Mucosa of descending colon (tissue), 3 donors: Measurements from ENCODE around the gene ZNF236. TPM values are rescaled to one million over a fixed set of nuclear protein-coding genes. Genes with fewer than 3 reads are reported as not detected.

Experiments
- ATAC-seq: fragments of 200-7000 bp; cut with Tn5 transposase; one replicate; pipeline ENCODE4 v1.9.1; 2020; ENCODE audit warnings: mild to moderate bottlenecking, moderate library complexity
- DNase-seq, 3 donors: peaks; one replicate each; pipeline ENCODE4 v3.0.0-alpha.2; 2020
- H3K36me3 ChIP-seq: fragments of 200-600 bp; one replicate; pipeline ENCODE4 v1.8.0; 2021; ENCODE audit warnings: low read depth, mild to moderate bottlenecking
- H3K4me1 ChIP-seq: fragments of 200-600 bp; one replicate; pipeline ENCODE4 v1.8.0; 2021; ENCODE audit warnings: low read depth, mild to moderate bottlenecking
- H3K4me3 ChIP-seq: fragments of 200-600 bp; one replicate; pipeline ENCODE4 v1.8.0; 2021; ENCODE audit warnings: mild to moderate bottlenecking
- H3K9me3 ChIP-seq: fragments of 200-600 bp; one replicate; pipeline ENCODE4 v1.8.0; 2021; ENCODE audit warnings: mild to moderate bottlenecking
- CTCF ChIP-seq: fragments of 200-600 bp; IDR thresholded peaks from one replicate; pipeline ENCODE4 v1.8.0; 2022; ENCODE audit warnings: antibody characterized with exemption, mild to moderate bottlenecking
- intact Hi-C, 2 donors: fragments of 100-400 bp; cut with DNase I in 1 of 2; cut with micrococcal nuclease in 1 of 2; formaldehyde crosslinking; loops; one replicate each; pipeline versions ENCODE4 v1.11.0 to v1.11.1; 2022; cut with DNase I, micrococcal nuclease
- total RNA-seq, 3 donors: library from RNA; stranded (reverse); fragmentation: NEBNext Ultra II Directional in 2 of 3; extraction: Animal tissue kit (Norgen Biotek cat#: 25700) in 2 of 3; gene quantifications; one replicate each; pipeline versions ENCODE4 v1.2.1 to v1.2.4, GENCODE V29; 2021 to 2023
- donor health status: DM: no; HTN: no; CAD: no; lungs with moderate emphysema.
- donor health status: DM: no; HTN: no; CAD: no.
- donor health status: DM: no; HTN: yes; CAD: no.

The ZNF236 gene
- total RNA-seq, 3 donors from 2014 or later = 14.8 to 27.9 (median 15.5) TPM

GRCh38 chr18:77002496-77002895, 180.1 kb downstream of the ZNF236 start:
- intact Hi-C loops = loop anchor here in 1 of 2 donors (10.0 kb wide), 1 partner anchor 202 kb away; no protein-coding TSS in a partner anchor
- TF ChIP-seq CTCF = no peak
- no peaks in the 10 kb centered on the region for H3K4me1 ChIP-seq
- H3K4me3 ChIP-seq = no peak overlapping the region
- no peak for ATAC-seq
- no peak for DNase-seq
- no peaks in the 10 kb centered on the region for H3K9me3 ChIP-seq
- no peaks in the 10 kb centered on the region for H3K36me3 ChIP-seq

- TF ChIP-seq CTCF = no peak
- ATAC-seq = no peak
Measured at GRCh38 chr18:77003316-77003715, 181.0 kb downstream of the ZNF236 start.

GRCh38 chr18:77004555-77005380, 182.4 kb downstream of the ZNF236 start:
- TF ChIP-seq CTCF = no peak
- Histone ChIP-seq H3K9me3 (no peaks in the 10 kb centered on the region), H3K4me1 (no peaks in the 10 kb centered on the region), H3K36me3 (no peaks in the 10 kb centered on the region), H3K4me3 (no peak overlapping the region)
- peak; percentile 7 for ATAC-seq
- DNase-seq = no peak
- intact Hi-C loops = loop anchor here in 1 of 2 donors (10.0 kb wide), 1 partner anchor 200 kb away; no protein-coding TSS in a partner anchor

More at GRCh38 chr18:77003316-77003715, 181.0 kb downstream of the ZNF236 start:
- H3K9me3 ChIP-seq = no peaks in the 10 kb centered on the region
- H3K4me3 ChIP-seq = no peak overlapping the region
- no peaks in the 10 kb centered on the region for H3K36me3 ChIP-seq
- H3K4me1 ChIP-seq = no peaks in the 10 kb centered on the region
- DNase-seq = no peak
- intact Hi-C loops = loop anchor here in 1 of 2 donors (10.0 kb wide), 1 partner anchor 201 kb away; no protein-coding TSS in a partner anchor

- H3K4me1 ChIP-seq = no peaks in the 10 kb centered on the region
- no peaks in the 10 kb centered on the region for H3K36me3 ChIP-seq
- no peak for ATAC-seq
- no peak for DNase-seq
- H3K9me3 ChIP-seq = no peaks in the 10 kb centered on the region
- no peak overlapping the region for H3K4me3 ChIP-seq
- no peak for TF ChIP-seq CTCF
- intact Hi-C loops = loop anchor here in 1 of 2 donors (10.0 kb wide), 1 partner anchor 199 kb away; no protein-coding TSS in a partner anchor
Measured at GRCh38 chr18:77005651-77006195, 183.4 kb downstream of the ZNF236 start.

- H3K4me3 ChIP-seq = no peak overlapping the region
- no peak for TF ChIP-seq CTCF
- intact Hi-C loops = loop anchor here in 1 of 2 donors (10.0 kb wide), 1 partner anchor 198 kb away; no protein-coding TSS in a partner anchor
- ATAC-seq (peak; percentile 44), DNase-seq (no peak)
- H3K36me3 ChIP-seq = peaks cover 3% of the 10 kb centered on the region
- H3K4me1 ChIP-seq = no peaks in the 10 kb centered on the region
- H3K9me3 ChIP-seq = no peaks in the 10 kb centered on the region
Measured at GRCh38 chr18:77006305-77007175, 184.2 kb downstream of the ZNF236 start.
